Caco-2 (cell line): ENCODE measurements around the gene ELMO1. TPM values are rescaled to one million over a fixed set of nuclear protein-coding genes. Genes with fewer than 3 reads are reported as not detected.

ENCODE experiments used
- BruUV-seq: library from RNA; stranded (reverse); fragments of 400-500 nt; replicated peaks from 2 replicates; lab custom pipeline; 2021; lab: Mats Ljungman, UMichigan
- CTCF ChIA-PET: fragments of 300-600 bp; sonication (Branson Sonifier 250); formaldehyde crosslinking; loops from one replicate; lab custom pipeline; 2022; ENCODE audit warnings: antibody characterized with exemption; lab: Charles Lee
- POLR2A ChIA-PET: fragments of 300-600 bp; sonication (Branson Sonifier 250); formaldehyde crosslinking; loops from one replicate; lab custom pipeline; 2022; ENCODE audit warnings: antibody characterized with exemption; lab: Charles Lee
- DNase-seq, 2 experiments: peaks; one replicate each; pipeline versions ENCODE4 v3.0.0 to v3.0.0-alpha.2; 2020 to 2022
- H3K27me3 ChIP-seq: replicated peaks from 2 replicates; pipeline ENCODE4 v1.6.0; 2011; ENCODE audit warnings: low read length; ENCODE audit not compliant: control insufficient read depth, insufficient read depth
- H3K36me3 ChIP-seq: 2 replicates; pipeline ENCODE4 v1.5.1; 2011; ENCODE audit warnings: low read length; ENCODE audit not compliant: control insufficient read depth, insufficient read depth
- H3K4me1 ChIP-seq: fragments of 250-450 bp; sonication (Bioruptor Pico); 2 replicates; pipeline ENCODE4 v1.5.1; 2020; ENCODE audit warnings: mild to moderate bottlenecking
- H3K4me3 ChIP-seq: 2 replicates; pipeline ENCODE4 v1.5.1; 2011; ENCODE audit warnings: low read depth, mild to moderate bottlenecking, control low read depth, low read length
- H3K9me3 ChIP-seq: fragments of 250-450 bp; sonication (Bioruptor Pico); 2 replicates; pipeline ENCODE4 v1.5.1; 2020; ENCODE audit warnings: mild to moderate bottlenecking, moderate library complexity
- H3K27ac Mint-ChIP-seq: one replicate; pipeline ENCODE4 v1.8.0; 2022; ENCODE audit warnings: mixed read lengths; ENCODE audit not compliant: unreplicated experiment
- H3K27me3 Mint-ChIP-seq: one replicate; pipeline ENCODE4 v1.8.0; 2022; ENCODE audit warnings: mixed read lengths; ENCODE audit not compliant: insufficient read depth, unreplicated experiment
- H3K36me3 Mint-ChIP-seq: one replicate; pipeline ENCODE4 v1.8.0; 2022; ENCODE audit warnings: mild to moderate bottlenecking, mixed read lengths; ENCODE audit not compliant: insufficient read depth, unreplicated experiment
- H3K4me1 Mint-ChIP-seq: one replicate; pipeline ENCODE4 v1.8.0; 2022; ENCODE audit warnings: low read depth, mixed read lengths; ENCODE audit not compliant: unreplicated experiment
- H3K4me3 Mint-ChIP-seq: one replicate; pipeline ENCODE4 v1.8.0; 2022; ENCODE audit warnings: mild to moderate bottlenecking, moderate library complexity, mixed read lengths; ENCODE audit not compliant: unreplicated experiment
- H3K9me3 Mint-ChIP-seq: one replicate; pipeline ENCODE4 v1.8.0; 2022; ENCODE audit warnings: mixed read lengths; ENCODE audit not compliant: unreplicated experiment
- intact Hi-C: fragments of 100-400 bp; cut with micrococcal nuclease; formaldehyde crosslinking; loops from one replicate; pipeline ENCODE4 v1.10.0; 2022; ENCODE audit not compliant: unreplicated experiment
- total RNA-seq: library from RNA; stranded (reverse); gene quantifications from 2 replicates; pipeline ENCODE4 v1.2.3, GENCODE V29; 2022
- TF ChIP-seq, protein P1 (sequence below), 2 experiments: fragments of 200-600 bp in 1 of 2; IDR thresholded peaks; 1 replicate in 1 of 2; 2 replicates in 1 of 2; pipeline versions ENCODE4 v1.5.1 to v1.8.0; 2011 to 2022; ENCODE audit warnings: antibody characterized with exemption in 1 of 2, control low read depth in 1 of 2, inconsistent platforms in 1 of 2, low read depth in 1 of 2, low read length in 1 of 2, mild to moderate bottlenecking in 1 of 2, moderate library complexity in 1 of 2; ENCODE audit not compliant: insufficient read depth in 1 of 2, severe bottlenecking in 1 of 2, unreplicated experiment in 1 of 2

The ELMO1 gene
- total RNA-seq, 1 experiment from 2014 or later = 0.14 TPM

DNA sequence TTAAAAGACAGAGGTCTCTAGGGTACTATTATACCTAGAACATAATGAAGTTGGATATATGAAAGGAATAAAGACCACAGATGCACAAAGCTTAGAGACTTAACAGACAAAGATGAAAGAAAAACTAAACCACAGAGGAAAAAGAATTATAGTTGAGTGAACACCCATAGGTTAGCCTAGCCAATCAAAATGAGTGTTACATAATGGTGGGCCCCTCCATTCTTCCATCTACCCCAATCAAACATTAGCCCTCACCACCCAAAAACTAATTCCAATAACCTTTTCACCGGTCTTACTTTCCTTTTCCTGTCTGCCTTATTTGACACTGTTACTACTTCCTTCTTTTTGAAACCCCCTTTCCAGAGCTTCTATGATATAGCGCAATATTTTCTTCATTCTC lies 130.1 kb downstream of the ELMO1 start:
- H3K36me3 ChIP-seq = no peaks in the 10 kb centered on the region
- ChIA-PET CTCF (no interaction called here), POLR2A (no interaction called here)
- TF ChIP-seq, protein P1, sequence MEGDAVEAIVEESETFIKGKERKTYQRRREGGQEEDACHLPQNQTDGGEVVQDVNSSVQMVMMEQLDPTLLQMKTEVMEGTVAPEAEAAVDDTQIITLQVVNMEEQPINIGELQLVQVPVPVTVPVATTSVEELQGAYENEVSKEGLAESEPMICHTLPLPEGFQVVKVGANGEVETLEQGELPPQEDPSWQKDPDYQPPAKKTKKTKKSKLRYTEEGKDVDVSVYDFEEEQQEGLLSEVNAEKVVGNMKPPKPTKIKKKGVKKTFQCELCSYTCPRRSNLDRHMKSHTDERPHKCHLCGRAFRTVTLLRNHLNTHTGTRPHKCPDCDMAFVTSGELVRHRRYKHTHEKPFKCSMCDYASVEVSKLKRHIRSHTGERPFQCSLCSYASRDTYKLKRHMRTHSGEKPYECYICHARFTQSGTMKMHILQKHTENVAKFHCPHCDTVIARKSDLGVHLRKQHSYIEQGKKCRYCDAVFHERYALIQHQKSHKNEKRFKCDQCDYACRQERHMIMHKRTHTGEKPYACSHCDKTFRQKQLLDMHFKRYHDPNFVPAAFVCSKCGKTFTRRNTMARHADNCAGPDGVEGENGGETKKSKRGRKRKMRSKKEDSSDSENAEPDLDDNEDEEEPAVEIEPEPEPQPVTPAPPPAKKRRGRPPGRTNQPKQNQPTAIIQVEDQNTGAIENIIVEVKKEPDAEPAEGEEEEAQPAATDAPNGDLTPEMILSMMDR (IDR thresholded peaks at IDR 0.05; ENCODE audit: insufficient read depth in 1 of 2, low read depth in 1 of 2, low read length in 1 of 2, severe bottlenecking in 1 of 2, unreplicated experiment in 1 of 2) = no peak
- DNase-seq = no peak
- Mint-ChIP-seq H3K36me3 (no peaks in the 10 kb centered on the region), H3K4me1 (no peaks in the 10 kb centered on the region), H3K27me3 (peaks cover 2% of the 10 kb centered on the region), H3K4me3 (no peak overlapping the region), H3K9me3 (no peaks in the 10 kb centered on the region), H3K27ac (no peak overlapping the region)
- intact Hi-C loops = no loop called here
- no peaks in the 10 kb centered on the region for H3K4me1 ChIP-seq
- H3K4me3 ChIP-seq = no peak overlapping the region
- H3K27me3 ChIP-seq = no peaks in the 10 kb centered on the region
- H3K9me3 ChIP-seq = no peaks in the 10 kb centered on the region
- BruUV-seq = no TSS peak

DNA sequence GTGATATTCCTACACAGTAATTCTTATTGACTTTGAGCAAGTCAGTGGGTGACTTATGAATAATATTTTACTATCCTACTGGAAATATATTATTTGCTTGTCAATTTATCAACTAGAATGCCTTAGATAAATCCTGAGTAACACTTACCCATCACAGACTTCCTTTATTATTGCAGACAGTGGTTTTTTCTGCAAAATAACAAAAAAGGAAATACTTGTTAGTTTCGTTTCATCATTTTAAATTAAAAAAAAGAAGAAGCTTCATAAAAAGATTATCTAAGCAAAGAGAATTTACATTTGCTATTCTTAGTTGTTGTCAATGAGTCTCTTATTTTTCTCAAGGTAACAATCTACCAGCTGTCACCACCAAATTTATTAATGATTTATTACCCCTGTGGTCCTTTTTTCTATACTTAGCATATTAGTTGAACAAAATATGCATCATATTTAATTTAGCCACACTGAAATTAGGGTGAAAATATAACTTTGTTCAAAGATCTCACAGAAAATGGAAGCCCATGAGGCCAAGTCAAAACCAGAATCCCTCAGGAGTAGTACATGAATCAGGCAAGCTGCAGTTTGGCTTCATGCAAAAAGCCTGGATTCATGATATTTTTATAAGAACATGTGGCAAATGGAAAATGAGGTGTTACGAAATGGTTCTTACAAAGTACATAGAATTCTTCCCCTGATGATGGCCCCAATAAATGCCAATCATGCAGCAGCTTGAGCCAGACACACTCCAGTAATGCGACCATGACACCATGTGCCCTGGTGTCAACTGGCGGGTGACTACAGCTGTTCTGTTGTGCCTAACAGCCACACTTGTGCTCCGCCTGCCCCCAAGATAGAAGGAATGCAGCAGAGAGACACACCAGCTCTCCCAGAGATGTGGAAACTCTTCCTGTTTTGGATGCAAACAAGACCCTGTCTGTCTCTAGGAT lies 132.6 kb downstream of the ELMO1 start:
- POLR2A ChIA-PET = no interaction called here
- no peak overlapping the region for H3K27ac Mint-ChIP-seq
- BruUV-seq = no TSS peak
- Histone ChIP-seq H3K36me3 (no peaks in the 10 kb centered on the region), H3K4me3 (no peak overlapping the region), H3K9me3 (no peaks in the 10 kb centered on the region), H3K4me1 (no peaks in the 10 kb centered on the region), H3K27me3 (no peaks in the 10 kb centered on the region)
- no peaks in the 10 kb centered on the region for H3K4me1 Mint-ChIP-seq
- H3K27me3 Mint-ChIP-seq = peaks cover 2% of the 10 kb centered on the region
- intact Hi-C loops = no loop called here
- CTCF ChIA-PET = no interaction called here
- H3K4me3 Mint-ChIP-seq = no peak overlapping the region
- H3K36me3 Mint-ChIP-seq = no peaks in the 10 kb centered on the region
- TF ChIP-seq, protein P1 (IDR thresholded peaks at IDR 0.05; ENCODE audit: insufficient read depth in 1 of 2, low read depth in 1 of 2, low read length in 1 of 2, severe bottlenecking in 1 of 2, unreplicated experiment in 1 of 2) = no peak
- no peak for DNase-seq
- no peaks in the 10 kb centered on the region for H3K9me3 Mint-ChIP-seq

DNA sequence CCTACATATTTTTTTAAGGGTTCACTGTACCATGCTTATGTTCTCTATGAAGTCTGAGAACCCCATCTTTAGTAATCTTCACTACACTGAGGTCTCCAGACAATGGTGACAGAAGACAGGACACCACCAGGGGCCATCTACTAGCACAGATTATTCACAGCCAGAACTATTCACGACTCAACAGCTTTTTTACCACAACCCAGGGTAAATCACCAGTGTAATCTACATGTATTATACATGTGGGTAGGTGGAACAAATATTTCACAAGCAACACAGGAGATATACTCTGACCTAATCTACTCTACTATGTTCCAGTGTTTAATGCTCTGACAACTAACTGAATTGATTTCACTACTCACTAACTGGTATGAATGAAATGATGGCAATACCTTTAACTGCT lies 136.1 kb downstream of the ELMO1 start:
- ChIA-PET CTCF (no interaction called here), POLR2A (no interaction called here)
- no peaks in the 10 kb centered on the region for H3K36me3 ChIP-seq
- peaks cover 7% of the 10 kb centered on the region for H3K27me3 Mint-ChIP-seq
- intact Hi-C loops = no loop called here
- H3K36me3 Mint-ChIP-seq = no peaks in the 10 kb centered on the region
- H3K4me1 Mint-ChIP-seq = no peaks in the 10 kb centered on the region
- H3K27me3 ChIP-seq = no peaks in the 10 kb centered on the region
- no peaks in the 10 kb centered on the region for H3K9me3 Mint-ChIP-seq
- H3K27ac Mint-ChIP-seq = no peak overlapping the region
- no TSS peak for BruUV-seq
- no peak for DNase-seq
- TF ChIP-seq, protein P1 (IDR thresholded peaks at IDR 0.05; ENCODE audit: insufficient read depth in 1 of 2, low read depth in 1 of 2, low read length in 1 of 2, severe bottlenecking in 1 of 2, unreplicated experiment in 1 of 2) = no peak
- no peaks in the 10 kb centered on the region for H3K9me3 ChIP-seq
- H3K4me3 Mint-ChIP-seq = no peak overlapping the region
- H3K4me3 ChIP-seq = no peak overlapping the region
- H3K4me1 ChIP-seq = no peaks in the 10 kb centered on the region
